HG02610 (cell line): ENCODE results near the gene CDKL1.

Experiments
- ATAC-seq: cut with Tn5 transposase; IDR thresholded peaks from one replicate; pipeline ENCODE4 v1.9.1; 2021; ENCODE audit warnings: mild to moderate bottlenecking, moderate library complexity; ENCODE audit not compliant: unreplicated experiment

CDKL1 gene

DNA sequence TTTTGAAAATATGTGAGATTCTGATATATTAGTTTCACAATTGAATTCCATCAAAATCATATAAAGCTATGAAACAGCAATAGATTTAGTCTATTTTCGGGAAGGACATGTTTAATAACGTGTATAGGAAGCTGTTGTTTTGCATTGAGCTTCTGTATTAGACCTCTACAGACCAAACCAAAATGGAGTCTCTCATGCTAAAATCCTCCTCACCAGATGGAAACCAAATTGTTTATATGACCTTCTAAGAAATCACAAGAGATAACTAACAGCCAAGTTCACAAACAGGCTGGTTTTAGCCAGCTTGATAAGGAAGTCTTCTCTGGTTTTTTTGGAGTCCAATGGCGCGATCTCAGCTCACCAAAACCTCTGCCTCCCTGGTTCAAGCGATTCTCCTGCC, 108.5 kb downstream of the CDKL1 start:
- no peak for ATAC-seq

GRCh38 chr14:50285861-50286260, 110.8 kb downstream of the CDKL1 start:
- ATAC-seq = no peak
